ENCODE measurements around the gene FBXO5.

- TF ChIP-seq POLR2A (IDR thresholded peaks at IDR 0.05) (no peak), CTCF (IDR thresholded peaks at IDR 0.05) (no peak)
These were observed 32.6 kb downstream of the FBXO5 start for GRCh38 chr6:152950240-152950639.

All from adrenal gland (tissue), 5 donors.